T-helper 17 cell (primary cell): ENCODE results near the gene FAM43A. TPM values are rescaled to one million over a fixed set of nuclear protein-coding genes. Genes with fewer than 3 reads are reported as not detected.

ENCODE experiments used
- ATAC-seq: fragments of 150-1000 bp; cut with Tn5 transposase; 2 replicates; pipeline ENCODE4 v1.10.0; 2021; ENCODE audit warnings: mild to moderate bottlenecking, moderate library complexity
- DNase-seq, 3 donors: peaks; one replicate each; pipeline versions ENCODE4 v3.0.0 to v3.0.0-alpha.2; 2020 to 2021
- H3K9me3 ChIP-seq: one replicate; pipeline ENCODE4 v1.7.0; 2013; ENCODE audit warnings: low read length, mild to moderate bottlenecking; ENCODE audit not compliant: control insufficient read depth, poor library complexity, severe bottlenecking
- H3K27ac Mint-ChIP-seq: one replicate; pipeline ENCODE4 v1.8.0; 2022; ENCODE audit warnings: mild to moderate bottlenecking, moderate library complexity, mixed read lengths
- H3K27me3 Mint-ChIP-seq: one replicate; pipeline ENCODE4 v1.8.0; 2022; ENCODE audit warnings: mixed read lengths
- H3K36me3 Mint-ChIP-seq: one replicate; pipeline ENCODE4 v1.8.0; 2022; ENCODE audit warnings: low read depth, mixed read lengths
- H3K4me1 Mint-ChIP-seq: one replicate; pipeline ENCODE4 v1.8.0; 2022; ENCODE audit warnings: mild to moderate bottlenecking, mixed read lengths
- H3K4me3 Mint-ChIP-seq: one replicate; pipeline ENCODE4 v1.8.0; 2022; ENCODE audit warnings: mild to moderate bottlenecking, moderate library complexity, mixed read lengths
- total RNA-seq, 4 donors: library from RNA in 2 of 4; stranded (reverse) in 2 of 4; gene quantifications; one replicate each; pipeline ENCODE4 v1.2.3 and lab custom pipeline; 2022 to 2026

The FAM43A gene
- total RNA-seq, 2 donors from 2014 or later = 2.9 to 5.5 TPM

DNA sequence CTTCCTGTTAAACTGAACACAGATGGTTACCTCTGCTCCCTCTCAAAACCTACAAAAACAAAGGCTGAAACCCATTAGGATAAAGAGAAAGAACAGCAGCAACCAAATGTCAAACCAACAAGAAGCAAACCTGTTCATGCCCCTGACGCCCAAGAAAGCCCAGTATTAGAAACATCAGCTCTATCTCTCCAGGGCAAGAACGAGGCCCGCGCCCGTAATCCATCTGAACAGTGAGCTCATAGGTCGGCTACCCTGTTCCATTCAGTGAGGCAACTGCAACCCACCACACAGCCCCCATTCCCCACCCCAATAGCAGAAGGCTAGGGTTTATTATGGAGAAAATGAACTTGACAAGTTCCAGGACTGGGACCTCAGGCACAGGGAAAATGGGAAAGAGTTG is 23.7 kb upstream of the FAM43A start:
- H3K36me3 Mint-ChIP-seq = peaks cover 5% of the 10 kb centered on the region

DNA sequence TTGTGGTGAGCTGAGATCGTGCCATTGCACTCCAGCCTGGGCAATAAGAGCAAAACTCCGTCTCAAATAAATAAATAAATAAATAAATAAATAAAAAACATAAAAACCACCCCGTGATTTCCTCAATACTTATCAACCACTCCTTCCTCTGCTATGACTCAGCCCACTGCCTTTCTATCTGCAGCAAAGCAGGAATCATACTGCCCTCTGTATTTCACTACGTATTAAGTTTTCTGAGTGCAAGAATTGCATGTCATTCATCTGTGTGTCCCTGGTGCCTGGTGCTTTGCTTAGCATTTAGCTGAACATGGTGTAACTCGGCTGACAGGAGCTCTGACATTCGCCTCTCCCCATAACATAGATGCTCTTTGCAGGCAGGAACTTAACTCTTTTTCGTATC is 20.8 kb upstream of the FAM43A start:
- Mint-ChIP-seq H3K4me1 (peaks cover 27% of the 10 kb centered on the region), H3K27me3 (no peaks in the 10 kb centered on the region), H3K27ac (peak overlapping the region; percentile 6), H3K36me3 (peaks cover 11% of the 10 kb centered on the region), H3K4me3 (no peak overlapping the region)
- ATAC-seq = no peak
- no peaks in the 10 kb centered on the region for H3K9me3 ChIP-seq
- DNase-seq = no peak

More for the DNA sequence above, 23.7 kb upstream of the FAM43A start:
- ATAC-seq (no peak), DNase-seq (no peak)
- Mint-ChIP-seq H3K4me3 (no peak overlapping the region), H3K4me1 (peaks cover 13% of the 10 kb centered on the region), H3K27ac (peak overlapping the region; percentile 14), H3K27me3 (no peaks in the 10 kb centered on the region)
- H3K9me3 ChIP-seq = no peaks in the 10 kb centered on the region

DNA sequence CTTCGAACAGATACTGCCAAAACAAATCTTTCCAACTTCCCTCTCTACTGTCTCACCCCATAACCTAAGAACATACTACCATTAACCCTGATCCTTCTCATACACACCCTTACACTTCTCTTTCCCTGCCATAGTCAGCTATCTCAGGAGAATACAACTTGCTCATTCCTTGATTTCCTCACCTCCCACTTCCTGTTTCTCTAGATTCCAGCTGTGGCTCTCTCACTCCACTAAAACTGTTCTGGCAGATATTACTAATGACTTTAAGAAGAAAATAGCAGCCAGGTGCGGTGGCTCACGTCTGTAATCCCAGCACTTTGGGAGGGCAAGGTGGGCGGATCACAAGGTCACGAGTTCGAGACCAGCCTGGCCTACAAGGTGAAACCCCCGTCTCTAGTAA is 18.3 kb upstream of the FAM43A start:
- peaks cover 11% of the 10 kb centered on the region for H3K36me3 Mint-ChIP-seq
- H3K9me3 ChIP-seq = no peaks in the 10 kb centered on the region
- H3K4me1 Mint-ChIP-seq = peaks cover 32% of the 10 kb centered on the region
- DNase-seq = no peak
- peak overlapping the region; percentile 65 for H3K27ac Mint-ChIP-seq
- no peak for ATAC-seq
- H3K4me3 Mint-ChIP-seq = no peak overlapping the region
- no peaks in the 10 kb centered on the region for H3K27me3 Mint-ChIP-seq

DNA sequence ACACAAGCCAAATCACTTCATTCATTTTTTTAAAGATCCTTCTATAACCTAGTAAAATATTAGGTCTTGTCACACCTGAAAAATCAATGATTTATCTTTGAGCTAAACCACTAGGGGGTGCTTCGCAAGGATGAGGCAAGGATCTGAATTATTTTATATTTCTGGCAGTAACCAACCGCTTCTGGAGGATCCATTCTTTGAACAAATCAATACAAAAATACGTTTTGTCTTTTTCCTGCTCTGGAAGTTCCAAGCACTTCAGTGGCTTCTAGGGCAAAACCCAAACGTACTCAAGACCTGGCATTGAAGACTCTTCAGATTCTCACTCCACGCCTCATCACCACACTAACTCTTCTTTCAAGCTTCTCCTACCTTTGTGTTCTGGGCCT is 14.2 kb upstream of the FAM43A start:
- no peaks in the 10 kb centered on the region for H3K27me3 Mint-ChIP-seq
- peaks cover 8% of the 10 kb centered on the region for H3K36me3 Mint-ChIP-seq
- peak overlapping the region; percentile 98 for H3K4me3 Mint-ChIP-seq
- peak; percentile 34 for ATAC-seq
- peak overlapping the region; percentile 97 for H3K27ac Mint-ChIP-seq
- DNase-seq = no peak
- no peaks in the 10 kb centered on the region for H3K9me3 ChIP-seq
- peaks cover 32% of the 10 kb centered on the region for H3K4me1 Mint-ChIP-seq

DNA sequence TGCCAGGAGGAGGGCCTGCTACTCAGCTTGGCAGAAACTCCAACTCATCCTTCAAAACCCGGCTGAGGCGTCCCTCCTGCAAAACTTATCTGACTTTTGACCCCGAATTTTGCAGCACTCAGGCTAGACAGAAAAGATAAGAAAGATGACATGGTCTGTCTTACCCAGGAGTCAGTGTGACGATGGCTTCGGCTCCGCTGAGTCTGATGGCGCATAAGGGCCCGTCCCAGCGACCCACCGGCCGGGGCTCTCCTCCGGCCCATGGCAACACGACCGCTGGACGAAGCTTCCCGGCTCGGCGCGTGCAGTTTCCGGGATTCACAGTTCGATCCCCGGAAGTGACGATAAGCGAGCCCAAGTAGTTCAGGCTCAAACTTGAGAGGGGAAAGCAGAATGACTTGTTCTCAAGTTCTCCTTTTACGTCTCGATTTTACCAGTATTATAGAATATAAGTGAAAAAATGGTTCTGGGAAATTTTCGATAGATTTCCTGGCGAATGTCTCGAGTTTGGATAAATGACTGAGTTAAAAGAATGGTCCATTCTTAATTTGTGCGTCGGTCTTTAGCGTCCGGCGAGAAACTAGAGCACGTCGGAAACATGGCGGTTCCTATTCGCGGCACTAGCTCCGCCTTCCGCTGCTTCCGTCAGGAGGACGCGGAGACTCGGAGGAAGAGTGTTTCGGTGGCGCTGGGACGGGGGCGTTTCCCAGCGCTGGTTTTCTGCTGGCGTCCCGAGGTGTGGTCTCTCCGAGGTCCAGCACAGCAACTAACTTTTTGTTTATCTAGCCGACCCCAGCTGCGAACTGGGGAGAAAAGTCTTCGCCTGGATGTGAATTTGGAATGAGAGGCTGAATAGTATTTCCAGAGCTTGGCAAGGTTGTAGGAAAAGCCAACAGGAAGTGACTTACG is 13.5 kb upstream of the FAM43A start, which contains the start of gene LSG1:
Gene LSG1 (minus strand): TSS at position 292 of the 909 bp plus-strand sequence. CDS start 29 bp downstream, at position 263.
- H3K9me3 ChIP-seq = no peaks in the 10 kb centered on the region
- Mint-ChIP-seq H3K27me3 (no peaks in the 10 kb centered on the region), H3K4me1 (peaks cover 33% of the 10 kb centered on the region), H3K4me3 (peak within 1 kb of the TSS; percentile 98), H3K36me3 (peaks cover 8% of the 10 kb centered on the region), H3K27ac (peak within 1 kb of the TSS; percentile 97)
- DNase-seq (peak; percentile 74 to 77 (median 77)), ATAC-seq (peak; percentile 97)

DNA sequence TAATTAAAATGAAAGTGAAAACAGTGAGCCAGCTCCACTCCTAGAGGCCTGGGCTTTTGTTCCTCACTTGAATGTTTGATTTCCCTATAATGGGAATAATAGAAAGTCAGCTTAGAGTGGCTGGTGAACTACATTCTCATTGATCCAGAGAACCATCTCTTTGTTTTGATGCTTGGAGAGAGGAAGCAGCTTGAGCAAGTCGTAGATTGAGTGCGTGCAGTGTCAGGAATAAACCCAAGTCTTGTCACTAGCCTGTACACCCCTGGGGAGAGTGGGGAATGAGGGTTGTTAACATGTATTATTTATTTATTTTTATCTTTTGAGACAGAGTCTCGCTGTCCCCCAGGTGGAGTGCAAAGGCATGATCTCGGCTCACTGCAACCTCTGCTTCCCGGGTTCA is 12.8 kb upstream of the FAM43A start:
- DNase-seq (no peak), ATAC-seq (no peak)
- H3K4me1 Mint-ChIP-seq = peaks cover 29% of the 10 kb centered on the region
- H3K27ac Mint-ChIP-seq = peak overlapping the region; percentile 97
- H3K9me3 ChIP-seq = no peaks in the 10 kb centered on the region
- no peaks in the 10 kb centered on the region for H3K27me3 Mint-ChIP-seq
- peak overlapping the region; percentile 98 for H3K4me3 Mint-ChIP-seq
- H3K36me3 Mint-ChIP-seq = peaks cover 5% of the 10 kb centered on the region

DNA sequence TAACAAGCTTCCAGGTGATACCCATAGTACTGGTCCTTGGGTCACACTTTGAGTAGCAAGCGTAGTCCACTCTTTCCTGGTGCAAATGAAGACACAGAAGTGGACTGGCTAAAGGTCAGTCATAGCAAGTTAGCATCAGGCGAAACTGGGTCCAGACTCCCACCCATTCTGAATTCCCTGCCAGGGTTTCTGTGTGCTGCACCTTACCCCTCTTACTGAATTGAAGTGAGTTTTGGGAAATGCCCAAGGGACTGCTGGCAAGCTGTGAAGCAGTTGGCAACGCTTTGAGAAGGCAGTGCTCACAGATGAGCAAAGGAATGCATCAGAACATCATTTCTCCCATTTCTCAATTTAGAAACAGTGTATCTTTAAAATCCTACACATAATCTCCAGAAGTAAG is 11.9 kb upstream of the FAM43A start:
- DNase-seq (no peak), ATAC-seq (no peak)
- H3K9me3 ChIP-seq = no peaks in the 10 kb centered on the region
- Mint-ChIP-seq H3K36me3 (peaks cover under 1% of the 10 kb centered on the region), H3K27me3 (no peaks in the 10 kb centered on the region), H3K4me1 (peaks cover 24% of the 10 kb centered on the region), H3K4me3 (no peak overlapping the region), H3K27ac (no peak overlapping the region)

DNA sequence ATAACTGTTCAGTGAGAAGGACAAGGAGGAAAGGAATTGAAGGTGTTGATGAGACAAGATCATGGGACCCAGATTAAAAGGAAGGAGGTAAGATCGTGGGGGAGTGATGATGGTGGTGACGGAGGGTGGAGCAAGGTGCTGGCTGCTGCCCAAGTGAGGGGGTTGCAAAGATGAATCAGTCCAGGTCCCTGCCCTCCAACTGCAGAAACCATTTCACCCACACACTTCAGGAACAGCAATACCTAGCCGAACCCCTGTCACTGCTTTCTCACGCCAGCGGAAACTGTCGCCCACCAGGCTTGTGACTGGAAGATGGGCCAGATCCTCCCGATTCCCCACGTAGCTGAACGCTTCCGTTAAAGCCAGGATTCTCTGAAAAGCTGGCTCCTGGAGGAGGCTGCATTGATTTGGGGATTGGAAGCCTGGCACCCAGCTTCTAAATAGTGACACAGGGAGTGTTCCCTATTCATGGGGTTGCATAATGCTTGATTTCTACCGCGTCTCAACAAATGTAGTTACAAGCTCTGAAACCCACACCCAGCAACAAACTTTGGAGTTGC is 10.5 kb upstream of the FAM43A start:
- no peak overlapping the region for H3K27ac Mint-ChIP-seq

DNA sequence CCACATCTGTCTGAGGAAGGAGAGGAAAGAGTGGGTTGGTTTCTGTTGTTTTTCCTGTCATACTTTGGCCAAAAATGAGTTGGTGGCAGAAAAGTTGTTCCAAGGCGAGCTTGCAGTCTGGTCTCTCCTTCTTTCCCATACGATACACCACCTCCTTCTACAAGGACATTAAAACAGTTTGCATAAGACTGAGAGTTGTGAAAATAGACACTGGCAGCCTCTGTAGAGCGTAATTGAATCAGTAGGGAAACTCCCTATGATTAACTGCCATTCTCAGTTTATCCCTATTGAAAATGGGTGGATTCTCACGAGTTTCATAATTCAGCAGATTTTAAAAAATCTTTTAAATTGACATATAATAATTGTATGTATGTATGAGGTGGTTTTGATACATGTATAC is 10.0 kb upstream of the FAM43A start:
- DNase-seq (no peak), ATAC-seq (no peak)
- Mint-ChIP-seq H3K36me3 (no peaks in the 10 kb centered on the region), H3K27me3 (peaks cover 8% of the 10 kb centered on the region), H3K4me3 (no peak overlapping the region), H3K4me1 (peaks cover 15% of the 10 kb centered on the region), H3K27ac (no peak overlapping the region)
- no peaks in the 10 kb centered on the region for H3K9me3 ChIP-seq

More for the DNA sequence above, 10.5 kb upstream of the FAM43A start:
- H3K9me3 ChIP-seq = no peaks in the 10 kb centered on the region
- H3K4me3 Mint-ChIP-seq = no peak overlapping the region
- H3K36me3 Mint-ChIP-seq = no peaks in the 10 kb centered on the region
- peaks cover 17% of the 10 kb centered on the region for H3K4me1 Mint-ChIP-seq
- no peak for ATAC-seq
- DNase-seq = no peak
- H3K27me3 Mint-ChIP-seq = peaks cover 8% of the 10 kb centered on the region

DNA sequence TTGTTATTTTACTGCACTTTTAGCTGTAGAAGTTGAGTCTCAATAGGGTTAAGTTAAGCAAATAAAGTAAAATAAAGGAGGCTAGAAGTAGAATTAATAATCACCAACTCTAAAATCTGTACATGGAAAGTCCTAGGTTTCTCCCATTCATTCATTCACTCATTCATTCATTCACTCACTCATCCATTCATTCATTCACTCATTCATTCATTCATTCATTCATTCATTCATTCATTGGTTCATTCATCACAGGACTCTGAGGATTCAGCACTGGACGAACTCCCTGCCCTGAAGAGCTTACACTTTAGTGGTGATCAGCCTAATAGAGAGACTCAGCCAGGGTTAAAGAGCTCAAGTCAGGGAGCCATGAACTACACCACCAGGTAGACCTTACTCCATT is 9.2 kb upstream of the FAM43A start:
- H3K27me3 Mint-ChIP-seq = peaks cover 8% of the 10 kb centered on the region
- no peaks in the 10 kb centered on the region for H3K36me3 Mint-ChIP-seq
- H3K27ac Mint-ChIP-seq = no peak overlapping the region
- no peak overlapping the region for H3K4me3 Mint-ChIP-seq
- DNase-seq (no peak), ATAC-seq (no peak)
- no peaks in the 10 kb centered on the region for H3K9me3 ChIP-seq
- H3K4me1 Mint-ChIP-seq = peaks cover 11% of the 10 kb centered on the region

DNA sequence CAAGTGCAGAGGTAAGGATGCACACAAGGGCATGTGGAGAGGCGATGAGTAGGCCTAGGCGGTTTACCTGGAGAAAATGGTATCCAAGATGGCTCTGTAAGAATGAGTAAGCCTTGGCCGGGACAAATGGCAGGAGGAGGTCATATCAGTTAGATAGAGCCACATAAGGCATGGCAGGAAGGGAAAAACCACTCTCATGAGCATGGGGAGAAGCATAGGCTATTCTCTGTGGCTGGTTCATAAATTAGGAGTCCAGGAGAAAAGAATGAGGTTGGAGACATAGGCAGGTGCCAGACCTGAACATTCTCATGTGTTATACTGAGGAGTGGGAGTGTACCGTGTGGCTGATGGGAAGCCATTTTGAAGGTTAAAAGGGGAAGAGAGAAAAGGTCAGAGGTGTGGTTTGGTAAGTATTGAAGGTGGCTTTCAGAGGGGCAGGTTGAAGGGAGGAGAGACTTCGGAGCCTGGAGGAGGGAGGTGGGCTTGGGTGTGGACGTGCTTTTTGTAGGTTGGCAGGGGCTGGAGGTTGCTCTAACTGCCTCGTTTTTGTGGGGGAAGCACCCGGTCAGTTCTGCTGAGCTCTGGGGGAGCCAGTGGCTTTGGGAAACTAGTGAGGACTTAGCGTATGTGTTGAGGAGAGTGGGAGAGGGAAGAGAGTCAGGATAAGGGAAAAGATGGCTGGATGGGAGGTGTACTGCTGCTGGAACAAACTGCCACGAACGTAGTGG is 4.6 kb upstream of the FAM43A start:
- Mint-ChIP-seq H3K4me1 (peaks cover 23% of the 10 kb centered on the region), H3K36me3 (no peaks in the 10 kb centered on the region), H3K4me3 (no peak overlapping the region), H3K27me3 (peaks cover 8% of the 10 kb centered on the region), H3K27ac (no peak overlapping the region)
- no peak for ATAC-seq
- no peaks in the 10 kb centered on the region for H3K9me3 ChIP-seq
- no peak for DNase-seq

DNA sequence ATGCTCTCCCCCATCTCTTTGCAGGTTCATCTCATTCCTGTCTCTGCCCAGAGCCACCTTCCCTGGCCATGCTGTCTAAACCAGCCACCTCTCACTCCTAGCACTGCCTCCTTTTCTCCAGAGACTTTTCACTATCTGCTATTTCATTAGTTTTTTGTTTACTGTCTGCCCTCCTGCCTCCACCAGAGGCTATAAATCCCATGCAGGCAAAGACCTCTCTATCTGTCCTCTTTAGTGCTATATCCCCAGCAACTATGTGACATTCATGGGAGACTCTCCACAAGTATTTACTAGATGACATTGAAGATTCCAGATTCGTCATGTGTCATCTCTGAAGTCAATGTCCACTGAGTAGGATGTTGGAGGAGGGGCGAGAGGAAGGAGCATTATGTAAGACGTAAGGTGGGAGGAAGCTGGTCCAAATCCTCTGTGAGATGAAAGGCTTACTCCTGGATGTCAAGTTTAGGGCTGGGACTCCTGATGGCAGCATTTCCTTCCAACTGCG is 3.4 kb upstream of the FAM43A start:
- ATAC-seq (no peak), DNase-seq (no peak)
- Mint-ChIP-seq H3K4me1 (peaks cover 23% of the 10 kb centered on the region), H3K36me3 (no peaks in the 10 kb centered on the region), H3K27me3 (peaks cover 8% of the 10 kb centered on the region), H3K27ac (no peak overlapping the region), H3K4me3 (no peak overlapping the region)
- H3K9me3 ChIP-seq = no peaks in the 10 kb centered on the region

DNA sequence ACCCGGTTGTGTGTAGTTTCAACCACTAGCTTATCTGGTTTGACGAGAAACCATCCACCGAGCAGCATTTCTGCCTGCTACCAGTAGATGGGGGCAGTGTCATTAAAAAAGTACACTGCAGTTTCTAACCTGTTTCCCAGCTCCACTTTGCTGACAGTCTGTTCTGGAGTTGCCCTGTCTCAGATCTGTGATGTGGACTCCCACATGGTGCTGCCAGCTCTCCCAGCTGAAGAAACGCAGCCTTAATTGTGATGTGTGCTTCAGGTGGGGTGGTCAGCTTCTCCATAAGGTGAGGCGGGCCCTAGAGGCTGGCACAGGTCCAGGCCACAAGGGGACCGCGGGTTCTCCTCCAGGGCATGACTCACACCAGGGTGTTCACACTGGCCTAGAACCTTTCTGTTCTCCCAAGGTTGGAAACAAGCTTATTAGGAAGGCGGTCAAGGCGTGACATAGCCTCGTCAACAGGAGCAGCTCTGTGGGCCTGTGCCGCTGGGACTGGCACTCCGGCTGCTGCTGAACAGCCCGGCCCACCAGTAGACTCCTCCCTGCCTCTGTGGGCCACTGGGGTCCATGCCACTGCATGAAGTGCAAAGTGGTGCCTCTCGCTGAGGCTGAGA is 2.9 kb upstream of the FAM43A start:
- peak; percentile 22 to 50 (median 32) for DNase-seq
- Mint-ChIP-seq H3K36me3 (no peaks in the 10 kb centered on the region), H3K4me1 (peaks cover 26% of the 10 kb centered on the region), H3K27me3 (peaks cover 8% of the 10 kb centered on the region), H3K27ac (no peak overlapping the region), H3K4me3 (no peak overlapping the region)
- peak; percentile 68 for ATAC-seq
- H3K9me3 ChIP-seq = no peaks in the 10 kb centered on the region
